Kidney epithelial cell (primary cell): ENCODE data around the gene MKRN1. TPM values are rescaled to one million over a fixed set of nuclear protein-coding genes. Genes with fewer than 3 reads are reported as not detected.

ENCODE experiments used
- DNase-seq: peaks from one replicate; pipeline ENCODE4 v3.0.0-alpha.2; 2010; ENCODE audit warnings: low read depth
- H3K27me3 ChIP-seq: 2 replicates; pipeline ENCODE4 v1.6.0; 2011; ENCODE audit warnings: low read length; ENCODE audit not compliant: control insufficient read depth, insufficient read depth
- H3K36me3 ChIP-seq: 2 replicates; pipeline ENCODE4 v1.5.1; 2011; ENCODE audit warnings: low read length; ENCODE audit not compliant: control insufficient read depth, insufficient read depth
- H3K4me3 ChIP-seq: 2 replicates; pipeline ENCODE4 v1.5.1; 2011; ENCODE audit warnings: low read depth, mild to moderate bottlenecking, control low read depth, low read length
- CTCF ChIP-seq: IDR thresholded peaks from 2 replicates; pipeline ENCODE4 v1.5.1; 2011; ENCODE audit warnings: mild to moderate bottlenecking, moderate library complexity, low read length, control low read depth, inconsistent platforms; ENCODE audit not compliant: insufficient read depth, poor library complexity, severe bottlenecking
- total RNA-seq: library from RNA; depleted of rRNA; stranded (reverse); fragments of >200 nt; gene quantifications from 2 replicates; pipeline ENCODE4 v1.2.3, GENCODE V29; 2015

MKRN1 gene
- 58.3 and 62.9 TPM in 2 replicates for total RNA-seq

GRCh38 chr7:140479062-140479738, at the start of gene MKRN1:
Gene MKRN1 (minus strand): TSS chr7:140479505. CDS start chr7:140479344, 161 bp downstream.
- no peaks in the 10 kb centered on the region for H3K27me3 ChIP-seq
- peak within 1 kb of the TSS; percentile 98 for H3K4me3 ChIP-seq
- TF ChIP-seq CTCF, result no peak
- H3K36me3 ChIP-seq, result no peaks in the 10 kb centered on the region
- peak; percentile 74 for DNase-seq

GRCh38 chr7:140526787-140527664, 47.7 kb upstream of the MKRN1 start:
- TF ChIP-seq CTCF, result no peak
- no peak for DNase-seq
- Histone ChIP-seq H3K36me3 (no peaks in the 10 kb centered on the region), H3K4me3 (no peak overlapping the region), H3K27me3 (no peaks in the 10 kb centered on the region)

GRCh38 chr7:140526214-140526613, 46.9 kb upstream of the MKRN1 start:
- Histone ChIP-seq H3K27me3 (no peaks in the 10 kb centered on the region), H3K4me3 (no peak overlapping the region), H3K36me3 (no peaks in the 10 kb centered on the region)
- no peak for DNase-seq
- no peak for TF ChIP-seq CTCF

GRCh38 chr7:140525743-140526142, 46.4 kb upstream of the MKRN1 start:
- Histone ChIP-seq H3K27me3 (no peaks in the 10 kb centered on the region), H3K36me3 (no peaks in the 10 kb centered on the region), H3K4me3 (no peak overlapping the region)
- no peak for TF ChIP-seq CTCF
- no peak for DNase-seq

GRCh38 chr7:140521421-140521820, 42.1 kb upstream of the MKRN1 start:
- Histone ChIP-seq H3K36me3 (peaks cover 3% of the 10 kb centered on the region), H3K27me3 (no peaks in the 10 kb centered on the region), H3K4me3 (no peak overlapping the region)
- TF ChIP-seq CTCF, result no peak
- no peak for DNase-seq
